ENCODE results near the gene SLC22A23.

DNA sequence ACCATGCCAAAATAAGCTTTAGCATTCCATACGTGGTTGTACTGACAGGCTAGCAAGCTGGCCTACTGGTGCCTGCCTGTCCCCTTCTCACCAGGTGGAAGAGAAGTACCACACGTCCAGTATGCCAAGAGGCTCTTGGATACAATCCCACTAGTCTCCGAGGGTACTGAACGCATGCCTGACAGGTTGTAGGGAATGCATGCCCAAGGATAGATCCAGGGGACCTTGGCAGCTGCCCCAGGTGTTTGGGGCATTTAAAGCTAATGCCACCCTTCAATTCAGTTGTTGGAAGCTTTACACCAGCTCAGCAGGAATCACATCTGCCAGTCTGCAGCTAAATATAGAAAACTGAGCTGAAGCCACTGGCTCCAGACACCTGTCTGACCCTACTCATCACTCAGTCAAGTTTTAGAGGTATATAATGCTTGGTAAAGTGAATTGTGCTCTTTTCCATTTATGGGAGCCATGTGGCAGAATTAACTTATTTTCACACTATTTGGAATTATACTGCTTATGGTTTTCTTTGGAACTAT is 234.3 kb downstream of the SLC22A23 start:
- TF ChIP-seq YY1 (IDR thresholded peaks at IDR 0.05; ENCODE audit: insufficient read depth, insufficient read length) (no peak), SUZ12 (IDR thresholded peaks at IDR 0.05; ENCODE audit: extremely low read depth, insufficient read depth, insufficient read length) (no peak), ZNF274 (IDR thresholded peaks at IDR 0.05; ENCODE audit: low read depth, low read length) (no peak)
